Activated CD4-positive, alpha-beta T cell treated with anti-CD3 and anti-CD28 coated beads for 24 hours (primary cell): ENCODE data around the gene TOR1A.

Experiments used
- DNase-seq, 2 donors: peaks; one replicate each; pipeline ENCODE4 v3.0.0-alpha.2; 2020; ENCODE audit warnings: low read depth in 2 of 2

Gene TOR1A

DNA sequence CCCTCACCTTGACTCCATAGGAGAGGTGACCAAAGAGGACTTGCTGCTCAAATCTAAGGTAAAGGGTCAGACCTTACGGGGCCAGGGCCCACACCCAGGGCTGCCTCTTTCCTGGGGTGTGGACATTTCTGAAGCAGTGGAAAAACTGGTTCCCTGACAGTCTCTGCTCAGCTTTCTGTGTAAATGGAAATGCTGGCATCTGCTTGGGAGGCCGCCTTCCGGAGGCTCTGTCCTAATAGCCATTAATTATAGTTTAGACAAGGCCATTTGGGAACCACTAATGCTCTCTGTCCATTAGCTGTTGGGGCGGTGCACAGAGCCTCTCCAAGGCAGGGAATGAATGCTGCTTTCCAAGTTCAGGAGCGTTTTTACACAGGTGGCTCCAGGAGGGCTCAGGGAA lies 28.6 kb upstream of the TOR1A start:
- no peak for DNase-seq

DNA sequence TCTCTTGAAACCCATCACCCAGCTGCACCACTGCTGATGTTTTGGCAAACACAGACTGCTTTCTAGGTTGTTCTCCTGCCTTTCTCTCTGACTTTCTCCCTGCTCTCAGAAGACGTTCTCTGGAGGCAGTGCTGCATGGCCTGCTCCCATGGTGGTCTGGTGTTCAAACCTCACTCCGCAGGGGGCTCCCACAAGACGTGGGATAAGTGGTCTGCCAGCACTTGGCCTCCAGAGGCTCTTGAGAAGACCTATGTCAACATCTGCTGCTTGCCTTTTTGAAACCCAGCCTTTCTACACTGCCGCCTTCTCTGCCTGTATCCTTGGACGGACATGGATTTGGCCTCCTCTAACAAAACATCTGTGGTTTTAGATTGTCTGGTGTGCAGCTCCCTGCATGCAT lies 27.9 kb upstream of the TOR1A start:
- no peak for DNase-seq

GRCh38 chr9:129850821-129851550 lies 27.1 kb upstream of the TOR1A start:
- no peak for DNase-seq

DNA sequence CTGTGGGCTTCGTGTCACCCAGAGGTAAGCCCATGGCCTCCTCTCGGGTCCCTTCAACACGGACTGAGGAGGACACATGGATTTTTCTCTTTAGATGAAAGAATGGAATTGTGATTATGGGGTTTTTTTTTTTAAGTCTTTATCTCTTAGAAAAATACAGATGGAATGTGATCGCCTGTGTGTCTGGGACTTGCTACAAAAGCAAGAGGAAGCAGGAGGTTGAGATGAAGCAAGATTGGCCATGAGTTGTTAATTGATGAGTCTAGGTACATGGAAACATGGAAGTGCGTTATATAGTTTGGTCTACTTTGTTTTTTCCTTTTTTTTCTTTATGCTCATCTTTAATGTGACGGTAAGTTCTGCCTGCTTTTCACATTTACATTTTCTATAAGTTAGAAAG lies 26.0 kb upstream of the TOR1A start:
- DNase-seq, result no peak

GRCh38 chr9:129848712-129849441 lies 24.9 kb upstream of the TOR1A start:
- no peak for DNase-seq

DNA sequence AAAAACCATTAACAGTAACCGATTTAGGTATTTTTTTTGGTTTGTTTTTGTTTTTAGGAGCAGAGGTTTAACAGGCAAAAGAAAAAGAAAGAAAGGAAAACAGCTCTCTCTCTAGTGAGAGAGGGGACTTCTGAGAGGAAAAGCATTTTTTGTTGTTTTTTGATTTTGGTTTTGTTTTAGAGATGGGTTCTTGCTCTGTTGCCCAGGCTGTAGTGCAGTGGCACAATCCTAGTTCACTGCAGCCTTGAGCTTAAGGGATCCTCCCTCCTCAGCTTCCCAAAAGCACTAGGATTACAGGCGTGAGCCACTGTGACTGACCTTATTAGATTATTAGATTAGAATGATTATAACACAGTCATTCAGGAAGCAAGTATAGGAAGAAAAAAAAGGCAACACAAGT lies 21.4 kb upstream of the TOR1A start:
- no peak for DNase-seq

GRCh38 chr9:129841071-129841470 lies 17.1 kb upstream of the TOR1A start:
- no peak for DNase-seq

DNA sequence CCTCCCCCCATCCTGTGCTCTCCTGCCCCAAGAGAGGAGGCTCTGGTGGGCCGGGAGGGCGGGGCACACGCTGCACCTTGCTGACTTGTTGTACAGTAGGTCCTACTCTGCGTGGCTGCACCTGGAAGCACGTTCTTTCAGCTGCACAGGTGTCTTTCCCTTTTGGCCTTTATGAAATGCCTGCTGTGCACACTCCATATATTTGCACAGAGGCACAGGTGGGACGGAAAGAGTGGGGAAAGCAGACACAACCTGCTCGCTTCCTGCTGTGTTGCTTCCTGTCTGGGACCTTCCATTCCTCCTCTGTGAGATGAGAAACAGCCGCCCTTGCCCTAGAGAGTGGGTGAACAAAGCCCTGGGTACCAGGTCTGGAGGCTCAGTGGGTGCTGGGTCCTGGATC lies 16.1 kb upstream of the TOR1A start:
- no peak for DNase-seq

DNA sequence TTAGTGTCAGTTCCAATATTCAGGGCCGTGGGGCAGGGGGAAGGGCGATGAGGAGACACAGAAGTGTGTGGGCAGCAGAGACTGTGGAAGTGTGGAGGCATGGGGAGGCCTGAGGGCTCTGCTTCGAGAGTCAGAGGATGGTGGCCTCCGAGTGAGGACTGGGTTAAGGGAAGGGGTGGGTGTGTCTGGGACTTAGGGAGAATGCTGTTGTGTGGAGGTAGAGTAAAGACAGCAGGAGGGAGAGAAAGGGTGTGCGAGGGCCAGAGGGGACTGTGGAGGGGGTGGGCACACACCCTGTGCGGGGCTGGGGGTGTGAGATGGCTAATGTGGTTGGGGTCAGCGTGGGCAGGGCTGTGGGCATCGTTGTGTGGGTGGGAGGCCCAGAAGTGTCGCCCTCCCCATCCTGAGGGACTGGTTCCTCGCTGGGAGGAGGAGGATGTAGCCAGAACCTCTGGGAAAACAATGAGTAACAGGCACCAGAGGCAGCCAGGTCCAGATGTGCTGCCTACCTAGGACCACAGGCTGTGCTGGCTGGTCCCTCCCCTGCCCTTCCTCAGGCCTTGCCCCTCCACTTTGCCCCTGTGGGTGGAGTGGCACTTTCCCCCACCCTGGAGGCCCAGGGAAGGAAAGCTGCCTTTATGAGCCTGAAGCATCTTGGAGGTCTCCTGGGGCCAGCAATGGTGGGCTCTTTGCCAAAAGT lies 15.5 kb upstream of the TOR1A start:
- no peak for DNase-seq

- peak in 1 of 2 donors; percentile 13 for DNase-seq
Observed at GRCh38 chr9:129838707-129839259, 14.8 kb upstream of the TOR1A start.

- DNase-seq, result peak in 1 of 2 donors; percentile 33
Observed at GRCh38 chr9:129836311-129837007, 12.5 kb upstream of the TOR1A start.

- no peak for DNase-seq
Observed at GRCh38 chr9:129835860-129836223, 11.9 kb upstream of the TOR1A start.

DNA sequence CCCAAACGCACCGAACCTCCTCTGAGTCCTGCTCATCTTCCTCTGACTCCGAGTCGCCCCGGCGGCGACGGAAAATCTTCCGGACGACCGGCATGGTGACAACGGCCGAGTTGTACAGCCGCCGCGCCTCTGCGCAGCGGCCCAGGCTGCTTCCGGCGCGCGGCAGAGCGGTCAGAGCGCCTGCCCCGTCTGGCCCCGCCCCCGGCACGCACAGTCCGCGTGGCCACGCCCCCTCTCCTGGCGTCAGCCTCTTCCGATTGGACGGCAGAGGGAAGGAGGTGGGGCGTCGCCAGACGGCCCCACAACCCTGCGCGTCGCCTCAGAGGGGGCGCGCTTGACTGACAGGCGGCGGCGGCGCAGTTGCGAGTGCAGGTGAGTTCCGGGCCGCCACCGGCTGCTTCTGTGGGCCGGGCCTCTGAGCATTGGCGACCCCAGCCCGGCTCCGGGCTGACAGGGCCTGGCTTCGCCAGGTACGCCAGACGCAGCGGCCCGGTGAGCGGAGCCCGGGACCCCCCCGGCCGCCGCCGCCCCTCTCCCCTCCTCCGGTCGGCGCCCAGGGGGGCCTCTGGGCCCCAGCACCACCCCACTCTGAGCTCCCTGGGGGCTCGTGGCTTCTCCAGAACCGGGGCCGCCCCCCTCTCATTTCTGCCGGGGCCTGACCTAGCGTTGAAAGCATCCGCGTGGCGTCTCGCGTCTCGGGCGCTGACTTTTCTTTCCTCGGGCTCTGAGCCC lies 11.4 kb upstream of the TOR1A start, which contains the start of the genes C9orf78 and USP20:
TSS of gene C9orf78 (minus strand) at position 148 of the 732 bp plus-strand sequence. CDS start at position 94, 54 bp downstream.
TSS of gene USP20 (plus strand) at position 331 of the 732 bp plus-strand sequence. CDS start 17,098 bp downstream, outside the sequence.
- DNase-seq, result peak; percentile 98

GRCh38 chr9:129834489-129835127 lies 10.7 kb upstream of the TOR1A start:
- peak in 1 of 2 donors; percentile 21 for DNase-seq

- DNase-seq, result no peak
Observed at GRCh38 chr9:129832982-129833381, 9.0 kb upstream of the TOR1A start.

GRCh38 chr9:129828969-129829368 lies 5.0 kb upstream of the TOR1A start:
- DNase-seq, result no peak

- no peak for DNase-seq
Observed at GRCh38 chr9:129828051-129828450, 4.1 kb upstream of the TOR1A start.

DNA sequence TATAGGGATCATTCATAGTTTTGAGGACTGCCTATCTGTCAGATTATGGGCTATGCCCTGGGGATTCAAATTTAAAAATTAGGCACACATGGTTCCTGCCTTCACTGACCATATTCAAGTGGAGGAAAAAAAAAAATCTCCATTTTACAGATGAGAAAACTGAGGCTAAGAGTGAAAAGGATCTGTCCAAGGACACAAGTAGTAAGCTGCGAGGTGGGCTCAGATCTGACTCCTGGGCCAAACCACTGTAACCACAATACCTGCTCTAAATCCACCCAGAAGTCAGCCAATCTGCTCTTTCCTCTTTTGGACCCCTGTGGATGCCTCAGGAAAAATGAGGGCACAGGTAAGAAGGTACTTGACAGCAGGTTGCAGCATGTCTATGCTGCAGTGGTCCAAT lies 2.8 kb upstream of the TOR1A start:
- DNase-seq, result no peak

GRCh38 chr9:129826344-129826743 lies 2.4 kb upstream of the TOR1A start:
- DNase-seq, result no peak

- DNase-seq, result no peak
Observed at GRCh38 chr9:129823542-129823934, 398 bp downstream of the TOR1A start.
